H1 (cell line): ENCODE measurements around the gene GPR12. TPM values are rescaled to one million over a fixed set of nuclear protein-coding genes. Genes with fewer than 3 reads are reported as not detected.
A peak's percentile ranks its signal among the peaks of the same experiment; 100 is the strongest.

Experiments
- CTCF ChIA-PET: fragments of 300-600 bp; sonication (Branson Sonifier 250); formaldehyde crosslinking; loops from one replicate; lab custom pipeline; 2021; ENCODE audit not compliant: partially characterized antibody; lab: Charles Lee
- POLR2A ChIA-PET: fragments of 300-600 bp; sonication (Branson Sonifier 250); formaldehyde crosslinking; loops from one replicate; lab custom pipeline; 2021; ENCODE audit warnings: inconsistent platforms; ENCODE audit not compliant: partially characterized antibody; lab: Charles Lee
- DNase-seq, 2 experiments: peaks; one replicate each; pipeline versions ENCODE4 v3.0.0 to v3.0.0-alpha.2; 2010 to 2022; ENCODE audit warnings: low spot score in 2 of 2, low read depth in 1 of 2, mixed read lengths in 1 of 2
- FAIRE-seq: peaks from 2 replicates; lab custom pipeline; 2011; peaks lifted over from hg19 to GRCh38; lab: Jason Lieb, UNC
- H2AFZ ChIP-seq: 2 replicates; pipeline ENCODE4 v1.8.1; 2012; ENCODE audit warnings: low read length, inconsistent platforms
- H2AK5ac ChIP-seq: 2 replicates; pipeline ENCODE4 v1.6.1; 2013; ENCODE audit warnings: low read depth, low read length
- H2BK120ac ChIP-seq: replicated peaks from 2 replicates; pipeline ENCODE3; 2013; ENCODE audit warnings: low read depth, low read length, inconsistent platforms
- H2BK12ac ChIP-seq: 2 replicates; pipeline ENCODE4 v1.6.1; 2013; ENCODE audit warnings: low read depth, low read length
- H2BK15ac ChIP-seq: 2 replicates; pipeline ENCODE4 v1.6.1; 2013; ENCODE audit warnings: low read length
- H2BK20ac ChIP-seq: 2 replicates; pipeline ENCODE4 v1.6.1; 2013; ENCODE audit warnings: low read length
- H2BK5ac ChIP-seq: 2 replicates; pipeline ENCODE4 v1.6.1; 2013; ENCODE audit warnings: low read depth, low read length
- H3K14ac ChIP-seq: 2 replicates; pipeline ENCODE4 v1.6.1; 2013; ENCODE audit warnings: inconsistent platforms; ENCODE audit not compliant: insufficient read length
- H3K18ac ChIP-seq: 2 replicates; pipeline ENCODE4 v1.6.1; 2013; ENCODE audit warnings: low read length; ENCODE audit errors: extremely low read depth
- H3K23ac ChIP-seq: 2 replicates; pipeline ENCODE4 v1.6.1; 2013; ENCODE audit warnings: inconsistent platforms; ENCODE audit not compliant: insufficient read length
- H3K23me2 ChIP-seq: 2 replicates; pipeline ENCODE4 v1.6.1; 2013; ENCODE audit warnings: low read depth, low read length
- H3K27ac ChIP-seq: 2 replicates; pipeline ENCODE4 v1.6.1; 2011; ENCODE audit warnings: low read depth, low read length, inconsistent platforms
- H3K27me3 ChIP-seq, 4 experiments: replicated peaks in 1 of 4; 1 replicate in 1 of 4; 2 replicates in 3 of 4; pipeline versions ENCODE4 v1.6.1 to v1.8.1; 2011 to 2013; ENCODE audit warnings: low read length in 3 of 4, mild to moderate bottlenecking in 3 of 4, inconsistent platforms in 2 of 4, mixed read lengths in 2 of 4, moderate library complexity in 1 of 4; ENCODE audit not compliant: control insufficient read depth in 3 of 4, insufficient read depth in 3 of 4; ENCODE audit errors: extremely low read depth in 1 of 4
- H3K36me3 ChIP-seq, 4 experiments: 2 replicates each; pipeline versions ENCODE4 v1.6.1 to v1.8.1; 2011 to 2013; ENCODE audit warnings: mild to moderate bottlenecking in 4 of 4, low read length in 3 of 4, moderate library complexity in 2 of 4, control low read depth in 1 of 4, inconsistent platforms in 1 of 4; ENCODE audit not compliant: insufficient read depth in 4 of 4, control insufficient read depth in 2 of 4
- H3K4ac ChIP-seq: replicated peaks from 2 replicates; pipeline ENCODE3; 2013; ENCODE audit warnings: low read length, low read depth, mixed read lengths, inconsistent platforms; ENCODE audit not compliant: insufficient read length
- H3K4me1 ChIP-seq, 4 experiments: replicated peaks in 1 of 4; 1 replicate in 1 of 4; 2 replicates in 3 of 4; pipeline versions ENCODE4 v1.6.1 to v1.8.1; 2011 to 2013; ENCODE audit warnings: low read length in 3 of 4, inconsistent platforms in 2 of 4, mixed read lengths in 1 of 4; ENCODE audit not compliant: insufficient read depth in 4 of 4, control insufficient read depth in 3 of 4
- H3K4me2 ChIP-seq, 2 experiments: 2 replicates each; pipeline versions ENCODE4 v1.6.1 to v1.8.1; 2011 to 2013; ENCODE audit warnings: low read depth in 2 of 2, low read length in 2 of 2, control low read depth in 1 of 2, inconsistent platforms in 1 of 2, mild to moderate bottlenecking in 1 of 2; ENCODE audit not compliant: insufficient read depth in 1 of 2
- H3K4me3 ChIP-seq, 4 experiments: fragments of 200-600, 300-600 bp in 1 of 4; sonication (generic), shearing (Covaris generic), sonication (Bioruptor Twin) in 1 of 4; 2 replicates each; pipeline versions ENCODE4 v1.5.1 to v1.8.1; 2011 to 2016; ENCODE audit warnings: low read length in 4 of 4, low read depth in 3 of 4, control low read depth in 2 of 4, inconsistent platforms in 2 of 4, mild to moderate bottlenecking in 2 of 4, mixed read lengths in 1 of 4, moderate library complexity in 1 of 4; ENCODE audit not compliant: insufficient read depth in 2 of 4; ENCODE audit errors: extremely low read depth in 1 of 4
- H3K56ac ChIP-seq: replicated peaks from 2 replicates; pipeline ENCODE3; 2013; ENCODE audit warnings: low read depth, mild to moderate bottlenecking, mixed read lengths, low read length, inconsistent platforms; ENCODE audit not compliant: insufficient read length
- H3K79me1 ChIP-seq: 2 replicates; pipeline ENCODE4 v1.6.1; 2013; ENCODE audit warnings: low read depth, low read length, control low read depth
- H3K79me2 ChIP-seq, 2 experiments: 2 replicates each; pipeline versions ENCODE4 v1.6.1 to v1.8.1; 2012 to 2013; ENCODE audit warnings: low read length in 2 of 2, mild to moderate bottlenecking in 2 of 2, inconsistent platforms in 1 of 2; ENCODE audit not compliant: insufficient read depth in 2 of 2, control insufficient read depth in 1 of 2
- H3K9ac ChIP-seq, 4 experiments: replicated peaks in 1 of 4; 1 replicate in 1 of 4; 2 replicates in 3 of 4; pipeline versions ENCODE4 v1.6.1 to v1.8.1; 2011 to 2013; ENCODE audit warnings: low read depth in 3 of 4, low read length in 3 of 4, control low read depth in 2 of 4, mild to moderate bottlenecking in 2 of 4, moderate library complexity in 2 of 4, inconsistent platforms in 1 of 4; ENCODE audit errors: extremely low read depth in 1 of 4
- H3K9me3 ChIP-seq, 2 experiments: 2 replicates each; pipeline versions ENCODE4 v1.6.1 to v1.8.1; 2012 to 2013; ENCODE audit warnings: mild to moderate bottlenecking in 2 of 2, moderate library complexity in 2 of 2, control low read depth in 1 of 2, inconsistent platforms in 1 of 2, low read depth in 1 of 2, low read length in 1 of 2, mixed read lengths in 1 of 2; ENCODE audit not compliant: insufficient read depth in 2 of 2
- H4K20me1 ChIP-seq, 2 experiments: replicated peaks in 1 of 2; 2 replicates each; pipeline versions ENCODE3 to v1.8.1; 2011 to 2013; ENCODE audit warnings: inconsistent platforms in 2 of 2, low read length in 2 of 2, mild to moderate bottlenecking in 1 of 2; ENCODE audit not compliant: insufficient read depth in 2 of 2, control insufficient read depth in 1 of 2
- H4K5ac ChIP-seq: 2 replicates; pipeline ENCODE4 v1.6.1; 2013; ENCODE audit warnings: low read length, low read depth, mixed read lengths, inconsistent platforms; ENCODE audit not compliant: insufficient read length
- H4K8ac ChIP-seq: 2 replicates; pipeline ENCODE4 v1.8.0; 2013; ENCODE audit warnings: mild to moderate bottlenecking, moderate library complexity, low read length, inconsistent platforms; ENCODE audit not compliant: insufficient read depth; ENCODE audit errors: extremely low read depth
- H4K91ac ChIP-seq: replicated peaks from 2 replicates; pipeline ENCODE3; 2013; ENCODE audit warnings: low read length, mixed read lengths, inconsistent platforms; ENCODE audit not compliant: insufficient read length
- E2F6 ChIP-seq: IDR thresholded peaks from 2 replicates; pipeline ENCODE4 v1.6.1; 2012; ENCODE audit warnings: inconsistent platforms
- USF2 ChIP-seq: IDR thresholded peaks from 2 replicates; pipeline ENCODE4 v1.6.1; 2011; ENCODE audit warnings: low read length, improper control_type of control experiment
- WGBS, 2 experiments: shearing (Covaris generic) in 1 of 2; methylation state at CpG; one replicate each; pipeline versions ENCODE4 v1.1.6 to v1.1.7; 2013 to 2015; ENCODE audit warnings: low lambda C conversion rate in 2 of 2, mixed read lengths in 2 of 2, inconsistent platforms in 1 of 2, low coverage in 1 of 2, missing lambda C conversion rate in 1 of 2; ENCODE audit not compliant: insufficient replicate concordance in 2 of 2, insufficient coverage in 1 of 2, insufficient read length in 1 of 2; ENCODE audit errors: extremely low coverage in 1 of 2, missing lambda C conversion rate in 1 of 2; 5-methylcytosine and 5-hydroxymethylcytosine counted together
- polyA plus RNA-seq, 7 experiments: library from polyadenylated mRNA; depleted of rRNA in 3 of 7; stranded (reverse) in 5 of 7; unstranded in 2 of 7; fragments of >200 nt in 5 of 7; fragments of 200-250 nt in 2 of 7; gene quantifications; 1 replicate in 5 of 7; 2 replicates in 1 of 7; 4 replicates in 1 of 7; pipeline versions ENCODE4 v1.2.1 to v1.2.3, GENCODE V29; 2011 to 2013; ENCODE audit warnings: missing spikeins in 2 of 7, mixed read lengths in 2 of 7
- total RNA-seq: library from RNA; stranded (reverse); fragmentation: NEBNext Ultra II Directional; extraction: Animal tissue kit (Norgen Biotek cat#: 25700); gene quantifications from 2 replicates; pipeline ENCODE4 v1.2.1, GENCODE V29; 2021

Gene GPR12
- total and polyA plus RNA-seq, 2 of the 8 experiments (the other 6 are each of a cell fraction or from before 2014, with no cell fraction given): 0.15 to 0.27 TPM

GRCh38 chr13:26709461-26709860 is 51.1 kb downstream of the GPR12 start:
- no peak for DNase-seq

More at GRCh38 chr13:26709461-26709860, 51.1 kb downstream of the GPR12 start:
- no peak overlapping the region for H3K18ac ChIP-seq
- WGBS, 2 experiments: 88% methylated on average over 7 of the region's 7 CpGs; no CpG with 5 or more reads in 1 of the 2 experiments
- no peak overlapping the region for H3K23ac ChIP-seq
- H3K9me3 ChIP-seq: peaks cover 6 to 7% of the 10 kb centered on the region in 2 experiments; a peak in 2 of 4 replicates
- no peak overlapping the region for H3K4ac ChIP-seq
- H3K27me3 ChIP-seq: no peaks in the 10 kb centered on the region
- H4K5ac ChIP-seq: no peak overlapping the region
- H3K4me3 ChIP-seq: no peak overlapping the region
- no peak overlapping the region for H2BK20ac ChIP-seq
- no peak for FAIRE-seq
- H3K23me2 ChIP-seq: no peaks in the 10 kb centered on the region
- H3K79me1 ChIP-seq: no peaks in the 10 kb centered on the region
- ChIA-PET CTCF (interaction anchor here (1.1 to 11.9 kb wide), 7 partner anchors 10 to 221 kb away, joined by 3 to 131 read pairs (median 11); no protein-coding TSS in a partner anchor), POLR2A (no interaction called here)
- H4K91ac ChIP-seq: no peak overlapping the region
- no peak overlapping the region for H2BK15ac ChIP-seq
- no peak overlapping the region for H2BK120ac ChIP-seq
- no peak overlapping the region for H3K27ac ChIP-seq
- H2BK12ac ChIP-seq: no peak overlapping the region
- no peak overlapping the region for H3K56ac ChIP-seq
- no peak overlapping the region for H3K14ac ChIP-seq
- peak overlapping the region; percentile 9; the same call in 1 of the 2 replicates for H4K8ac ChIP-seq
- H3K4me1 ChIP-seq: peaks cover 1 to 10% (median 4%) of the 10 kb centered on the region in 4 experiments; a peak in 5 of 7 replicates
- no peak overlapping the region for H3K4me2 ChIP-seq
- no peak for TF ChIP-seq USF2
- peak; percentile 29; the same call in 1 of the 2 replicates for TF ChIP-seq E2F6
- H3K9ac ChIP-seq: no peak overlapping the region
- H2AK5ac ChIP-seq: no peak overlapping the region
- no peaks in the 10 kb centered on the region for H3K79me2 ChIP-seq
- H2BK5ac ChIP-seq: no peak overlapping the region
- H4K20me1 ChIP-seq: no peaks in the 10 kb centered on the region
- no peaks in the 10 kb centered on the region for H3K36me3 ChIP-seq
- no peak overlapping the region for H2AFZ ChIP-seq
